Neuronal stem cell (in vitro differentiated cells): ENCODE data around the gene FDPS.

Experiments
- DNase-seq: peaks from one replicate; pipeline ENCODE4 v3.0.0-alpha.2; 2013; ENCODE audit warnings: low spot score
- H2AFZ ChIP-seq: one replicate; pipeline ENCODE4 v1.6.1; 2013; ENCODE audit warnings: mild to moderate bottlenecking, low read length, inconsistent platforms
- H2AK5ac ChIP-seq: 2 replicates; pipeline ENCODE4 v1.6.1; 2013; ENCODE audit warnings: low read depth, mild to moderate bottlenecking, inconsistent platforms, low read length, moderate library complexity, mixed read lengths
- H2BK120ac ChIP-seq: 2 replicates; pipeline ENCODE4 v1.6.1; 2013; ENCODE audit warnings: low read depth, mild to moderate bottlenecking, inconsistent platforms, low read length, moderate library complexity, mixed read lengths
- H2BK12ac ChIP-seq: one replicate; pipeline ENCODE4 v1.6.1; 2013; ENCODE audit warnings: low read length, inconsistent platforms
- H2BK15ac ChIP-seq: 2 replicates; pipeline ENCODE4 v1.6.1; 2013; ENCODE audit warnings: mild to moderate bottlenecking, low read length, inconsistent platforms, mixed read lengths
- H2BK5ac ChIP-seq: one replicate; pipeline ENCODE4 v1.6.1; 2013; ENCODE audit warnings: inconsistent platforms, mild to moderate bottlenecking, low read length, moderate library complexity
- H3K14ac ChIP-seq: one replicate; pipeline ENCODE4 v1.6.1; 2013; ENCODE audit warnings: low read length, inconsistent platforms
- H3K18ac ChIP-seq: 2 replicates; pipeline ENCODE4 v1.6.1; 2013; ENCODE audit warnings: low read length, inconsistent platforms
- H3K23ac ChIP-seq: 2 replicates; pipeline ENCODE4 v1.6.1; 2013; ENCODE audit warnings: low read depth, mild to moderate bottlenecking, mixed read lengths, low read length, inconsistent platforms; ENCODE audit not compliant: poor library complexity
- H3K27ac ChIP-seq: replicated peaks from 3 replicates; pipeline ENCODE4 v1.5.1; 2013; ENCODE audit warnings: low read length, inconsistent platforms
- H3K27me3 ChIP-seq, 3 experiments: 2 replicates each; pipeline ENCODE4 v1.6.1; 2013; ENCODE audit warnings: low read length in 3 of 3, mild to moderate bottlenecking in 2 of 3, inconsistent platforms in 1 of 3, low read depth in 1 of 3, mixed read lengths in 1 of 3, moderate library complexity in 1 of 3; ENCODE audit not compliant: control insufficient read depth in 3 of 3, insufficient read depth in 3 of 3
- H3K36me3 ChIP-seq, 2 donors: replicated peaks in 1 of 2; 2 replicates each; pipeline ENCODE4 v1.6.1; 2013; ENCODE audit warnings: low read length in 2 of 2; ENCODE audit not compliant: control insufficient read depth in 2 of 2, insufficient read depth in 2 of 2
- H3K4ac ChIP-seq: 2 replicates; pipeline ENCODE4 v1.6.1; 2013; ENCODE audit warnings: inconsistent platforms, mild to moderate bottlenecking, low read length, moderate library complexity
- H3K4me1 ChIP-seq, 2 donors: 1 replicate in 1 of 2; 2 replicates in 1 of 2; pipeline ENCODE4 v1.6.1; 2013; ENCODE audit warnings: low read length in 2 of 2, low read depth in 1 of 2; ENCODE audit not compliant: control insufficient read depth in 2 of 2, insufficient read depth in 1 of 2
- H3K4me2 ChIP-seq: one replicate; pipeline ENCODE4 v1.6.1; 2013; ENCODE audit warnings: mild to moderate bottlenecking, low read length, inconsistent platforms; ENCODE audit not compliant: insufficient read depth, poor library complexity, severe bottlenecking
- H3K4me3 ChIP-seq, 2 donors: 2 replicates each; pipeline ENCODE4 v1.5.1; 2013; ENCODE audit warnings: low read length in 2 of 2, mild to moderate bottlenecking in 2 of 2, inconsistent platforms in 1 of 2, moderate library complexity in 1 of 2
- H3K79me1 ChIP-seq: one replicate; pipeline ENCODE4 v1.6.1; 2013; ENCODE audit warnings: low read depth, mild to moderate bottlenecking, inconsistent platforms, low read length, moderate library complexity
- H3K9ac ChIP-seq: one replicate; pipeline ENCODE4 v1.6.1; 2013; ENCODE audit warnings: mild to moderate bottlenecking, low read depth, low read length, inconsistent platforms; ENCODE audit not compliant: poor library complexity
- H3K9me3 ChIP-seq, 2 donors: replicated peaks in 1 of 2; 2 replicates each; pipeline versions ENCODE3 to v1.6.1; 2013; ENCODE audit warnings: low read length in 2 of 2, mild to moderate bottlenecking in 2 of 2, inconsistent platforms in 1 of 2, low read depth in 1 of 2, mixed read lengths in 1 of 2, moderate library complexity in 1 of 2; ENCODE audit not compliant: control insufficient read depth in 2 of 2, insufficient read depth in 1 of 2
- H4K8ac ChIP-seq: one replicate; pipeline ENCODE4 v1.6.1; 2013; ENCODE audit warnings: low read depth, mild to moderate bottlenecking, inconsistent platforms, low read length, moderate library complexity
- H4K91ac ChIP-seq: one replicate; pipeline ENCODE4 v1.6.1; 2013; ENCODE audit warnings: low read length, low read depth, mild to moderate bottlenecking, inconsistent platforms; ENCODE audit not compliant: poor library complexity
- WGBS, 2 donors: extraction: QIAGEN DNeasy Blood & Tissue Kit; methylation state at CpG; one replicate each; pipeline ENCODE4 v1.1.7; 2013; ENCODE audit warnings: missing lambda C conversion rate in 2 of 2, mixed read lengths in 1 of 2; ENCODE audit not compliant: insufficient read length in 2 of 2, insufficient replicate concordance in 1 of 2; ENCODE audit errors: extremely low coverage in 2 of 2; 5-methylcytosine and 5-hydroxymethylcytosine counted together

The FDPS gene

GRCh38 chr1:155261852-155262673, 46.6 kb upstream of the FDPS start, which contains the start of gene SCAMP3:
Gene SCAMP3, minus strand, starts transcription at chr1:155262360. Its CDS starts 209 bp downstream, at chr1:155262151.
- Histone ChIP-seq H4K8ac (no peak within 1 kb of the TSS), H3K4ac (no peak within 1 kb of the TSS), H3K27me3 (no peaks in the 10 kb centered on the region), H2BK120ac (no peak within 1 kb of the TSS), H3K4me2 (peak within 1 kb of the TSS; percentile 95), H3K4me3 (peak within 1 kb of the TSS; percentile 80 to 94), H3K27ac (peak within 1 kb of the TSS; percentile 83), H3K14ac (no peak within 1 kb of the TSS), H3K9ac (peak within 1 kb of the TSS; percentile 90), H2BK15ac (no peak within 1 kb of the TSS), H3K9me3 (no peaks in the 10 kb centered on the region), H4K91ac (no peak within 1 kb of the TSS), H2BK12ac (no peak within 1 kb of the TSS), H2BK5ac (no peak within 1 kb of the TSS), H3K79me1 (peaks cover 6% of the 10 kb centered on the region), H2AFZ (peak within 1 kb of the TSS; percentile 89), H3K36me3 (peaks cover 37 to 69% of the 10 kb centered on the region in 2 donors), H3K4me1 (peaks cover 7 to 11% of the 10 kb centered on the region in 2 donors), H3K23ac (peak within 1 kb of the TSS; percentile 95), H2AK5ac (peak within 1 kb of the TSS; percentile 76), H3K18ac (peak within 1 kb of the TSS; percentile 92)
- no CpG with 5 or more reads among the region's 47 CpGs for WGBS, 2 donors
- DNase-seq: peak; percentile 94

- Histone ChIP-seq H2AFZ (no peak overlapping the region), H2BK15ac (no peak overlapping the region), H3K4ac (no peak overlapping the region), H3K36me3 (peaks cover 45 to 73% of the 10 kb centered on the region in 2 donors), H2AK5ac (no peak overlapping the region), H2BK5ac (no peak overlapping the region), H4K91ac (no peak overlapping the region), H3K4me3 (no peak overlapping the region), H3K14ac (no peak overlapping the region), H3K79me1 (peaks cover 6% of the 10 kb centered on the region), H2BK12ac (no peak overlapping the region), H3K4me1 (peaks cover 7 to 11% of the 10 kb centered on the region in 2 donors), H3K23ac (no peak overlapping the region), H3K18ac (no peak overlapping the region), H3K9me3 (no peaks in the 10 kb centered on the region), H2BK120ac (no peak overlapping the region), H3K9ac (no peak overlapping the region), H4K8ac (no peak overlapping the region), H3K27ac (no peak overlapping the region), H3K27me3 (no peaks in the 10 kb centered on the region), H3K4me2 (no peak overlapping the region)
- DNase-seq: no peak
- no CpG with 5 or more reads among the region's 11 CpGs for WGBS, 2 donors
These were observed 45.6 kb upstream of the FDPS start for GRCh38 chr1:155263067-155263466.

GRCh38 chr1:155266553-155266952, 42.1 kb upstream of the FDPS start:
- no peak overlapping the region for H3K4me3 ChIP-seq
- DNase-seq: no peak
- peaks cover 66 to 89% of the 10 kb centered on the region in 2 donors for H3K36me3 ChIP-seq

GRCh38 chr1:155267373-155267772, 41.3 kb upstream of the FDPS start:
- Histone ChIP-seq H4K91ac (no peak overlapping the region), H3K9ac (no peak overlapping the region), H3K4me3 (no peak overlapping the region), H3K4me2 (no peak overlapping the region), H2BK5ac (no peak overlapping the region), H3K27ac (no peak overlapping the region), H4K8ac (no peak overlapping the region), H2AFZ (no peak overlapping the region), H3K4me1 (peaks cover 5% of the 10 kb centered on the region in 2 donors), H2AK5ac (no peak overlapping the region), H3K18ac (no peak overlapping the region), H3K4ac (no peak overlapping the region), H2BK15ac (no peak overlapping the region), H3K36me3 (peaks cover 68 to 95% of the 10 kb centered on the region in 2 donors), H2BK12ac (no peak overlapping the region), H3K23ac (no peak overlapping the region), H3K9me3 (no peaks in the 10 kb centered on the region), H3K14ac (no peak overlapping the region), H3K27me3 (no peaks in the 10 kb centered on the region), H3K79me1 (peaks cover 3% of the 10 kb centered on the region), H2BK120ac (no peak overlapping the region)
- no peak for DNase-seq
- WGBS, 2 donors: no CpG with 5 or more reads among the region's 2 CpGs

More at GRCh38 chr1:155266553-155266952, 42.1 kb upstream of the FDPS start:
- no CpG with 5 or more reads among the region's 6 CpGs for WGBS, 2 donors
- H3K9ac ChIP-seq: no peak overlapping the region
- H2BK120ac ChIP-seq: no peak overlapping the region
- H4K91ac ChIP-seq: no peak overlapping the region
- no peak overlapping the region for H3K14ac ChIP-seq
- no peak overlapping the region for H4K8ac ChIP-seq
- no peak overlapping the region for H2BK5ac ChIP-seq
- H2AK5ac ChIP-seq: no peak overlapping the region
- no peak overlapping the region for H2BK12ac ChIP-seq
- peaks cover 3% of the 10 kb centered on the region for H3K79me1 ChIP-seq
- H3K27me3 ChIP-seq: no peaks in the 10 kb centered on the region
- no peak overlapping the region for H2BK15ac ChIP-seq
- no peak overlapping the region for H3K4ac ChIP-seq
- no peak overlapping the region for H3K23ac ChIP-seq
- no peak overlapping the region for H2AFZ ChIP-seq
- no peak overlapping the region for H3K4me2 ChIP-seq
- H3K9me3 ChIP-seq: no peaks in the 10 kb centered on the region
- no peak overlapping the region for H3K18ac ChIP-seq
- H3K27ac ChIP-seq: no peak overlapping the region
- peaks cover 2 to 3% of the 10 kb centered on the region in 2 donors for H3K4me1 ChIP-seq
